Gastroesophageal sphincter (tissue), 3 donors: Measurements from ENCODE around the gene LYRM4.

Source experiments
- CTCF ChIP-seq, 4 experiments: fragments of 200-600 bp in 2 of 4; fragments of 450-650 bp in 2 of 4; sonication (generic) in 1 of 4; IDR thresholded peaks; one replicate each; pipeline ENCODE4 v1.5.1; 2017 to 2019; ENCODE audit warnings: antibody characterized with exemption in 4 of 4, mild to moderate bottlenecking in 2 of 4, moderate library complexity in 2 of 4
- POLR2AphosphoS5 ChIP-seq: sonication (generic); formaldehyde crosslinking; IDR thresholded peaks from one replicate; pipeline ENCODE4 v1.6.1; 2017; ENCODE audit warnings: antibody characterized with exemption

DNA sequence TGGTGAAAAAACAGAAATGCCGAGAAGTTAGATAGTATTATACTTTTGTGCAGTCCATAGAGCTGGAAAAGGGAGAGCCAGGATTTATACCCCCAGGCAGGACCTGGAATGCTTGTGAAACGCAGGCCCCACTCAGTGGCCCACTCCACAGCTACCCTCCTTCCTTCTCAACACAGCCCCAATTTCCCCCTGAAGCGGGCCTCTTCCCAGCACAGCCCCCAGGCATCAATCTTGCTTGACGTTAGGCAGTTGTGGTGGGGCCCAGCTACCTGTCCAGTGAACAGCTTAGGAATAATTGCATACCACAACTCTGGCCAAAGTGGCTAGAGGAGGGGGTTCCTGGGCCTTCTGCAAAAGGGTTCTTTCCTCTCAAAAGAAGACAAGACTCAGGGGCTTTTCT lies 114.4 kb downstream of the LYRM4 start:
- TF ChIP-seq POLR2AphosphoS5 (no peak), CTCF (IDR thresholded peaks at IDR 0.05) (no peak)
